Measurements from ENCODE around the gene GRM7.

The GRM7 gene

DNA sequence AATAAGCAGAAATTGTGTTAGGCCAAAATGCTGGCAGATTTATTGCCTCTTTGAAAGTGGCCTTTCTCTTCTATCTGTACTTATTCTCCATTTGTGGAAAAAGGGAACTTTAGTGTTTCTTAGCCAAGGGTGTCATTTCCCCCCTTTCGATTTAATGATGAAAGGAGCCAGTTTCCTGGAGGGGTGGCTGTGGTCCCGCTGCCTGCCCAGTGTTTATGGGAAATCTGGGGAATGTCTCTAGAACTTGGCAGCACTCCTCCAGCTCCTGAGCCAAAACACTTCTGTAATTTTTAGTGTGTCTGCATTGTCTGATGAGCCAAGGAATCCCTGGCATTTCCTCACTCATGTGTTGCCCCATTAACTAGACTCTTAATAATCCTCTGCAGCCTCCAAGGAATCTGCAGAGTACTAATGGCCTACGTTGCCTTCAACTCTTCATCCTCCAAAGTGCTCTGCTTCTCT, 448.8 kb downstream of the GRM7 start:
- Mint-ChIP-seq H3K27ac (no peak overlapping the region), H3K27me3 (peaks cover 5% of the 10 kb centered on the region), H3K9me3 (peaks cover 5% of the 10 kb centered on the region), H3K36me3 (ENCODE audit: low read depth) (no peaks in the 10 kb centered on the region), H3K4me3 (no peak overlapping the region), H3K4me1 (ENCODE audit: low read depth) (no peaks in the 10 kb centered on the region)

DNA sequence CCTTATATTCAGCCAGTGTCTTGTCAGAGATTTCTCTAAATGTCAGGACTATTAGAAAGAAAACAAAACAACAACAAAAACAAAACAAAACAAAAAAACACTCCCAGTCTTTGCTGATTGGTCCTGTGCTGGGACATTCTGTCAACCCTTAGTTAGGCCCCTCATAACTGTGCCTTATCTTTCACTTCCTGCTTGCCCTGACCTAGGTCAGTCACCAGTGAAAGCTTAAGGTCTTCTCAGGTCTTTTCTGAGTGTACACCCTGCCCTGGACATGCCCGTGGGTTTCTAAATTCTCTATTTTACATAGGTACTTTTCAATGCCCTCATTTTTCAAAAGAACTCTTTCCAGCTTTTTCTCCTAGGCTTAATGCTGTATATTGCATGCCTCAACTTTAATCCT, 454.1 kb downstream of the GRM7 start:
- Mint-ChIP-seq H3K4me3 (no peak overlapping the region), H3K36me3 (ENCODE audit: low read depth) (no peaks in the 10 kb centered on the region), H3K27ac (no peak overlapping the region), H3K4me1 (ENCODE audit: low read depth) (no peaks in the 10 kb centered on the region), H3K9me3 (peaks cover 8% of the 10 kb centered on the region), H3K27me3 (peaks cover 5% of the 10 kb centered on the region)

DNA sequence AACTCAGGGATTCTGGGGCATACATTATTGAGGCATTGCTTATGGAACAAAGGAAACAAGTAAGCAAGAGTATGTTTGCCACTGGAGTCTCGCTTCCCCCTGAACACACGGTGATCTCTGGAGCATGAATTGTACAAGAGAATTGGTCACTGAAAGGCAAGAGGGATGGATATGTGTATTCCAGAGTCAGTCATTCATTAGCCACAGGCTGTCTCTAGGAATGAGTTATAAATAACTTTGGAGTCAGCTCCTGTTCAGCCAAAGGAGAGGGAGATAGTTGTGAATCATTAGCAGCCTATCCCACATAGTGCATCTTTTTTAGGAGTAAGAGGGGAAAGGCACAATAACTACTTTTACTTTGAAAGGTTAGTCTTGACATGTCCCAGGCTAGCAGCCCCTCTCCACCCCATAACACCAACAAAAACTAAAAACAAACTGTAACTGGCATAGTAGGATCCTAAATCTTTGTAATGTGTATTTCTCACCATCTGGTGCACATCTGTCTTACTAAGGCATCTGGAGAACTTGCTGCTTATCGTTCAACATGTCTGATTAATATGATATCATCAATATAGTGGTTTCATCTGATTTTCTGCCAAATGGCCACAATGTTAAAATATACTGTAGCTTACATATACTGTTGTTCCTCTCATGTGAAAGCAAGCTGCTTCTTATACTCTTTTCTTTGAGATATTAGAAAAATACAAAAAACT, 462.2 kb downstream of the GRM7 start:
- H3K27me3 Mint-ChIP-seq = no peaks in the 10 kb centered on the region
- peaks cover 4% of the 10 kb centered on the region for H3K9me3 Mint-ChIP-seq
- H3K4me3 Mint-ChIP-seq = no peak overlapping the region
- H3K27ac Mint-ChIP-seq = no peak overlapping the region
- no peaks in the 10 kb centered on the region for H3K36me3 Mint-ChIP-seq (ENCODE audit: low read depth)
- H3K4me1 Mint-ChIP-seq (ENCODE audit: low read depth) = no peaks in the 10 kb centered on the region

DNA sequence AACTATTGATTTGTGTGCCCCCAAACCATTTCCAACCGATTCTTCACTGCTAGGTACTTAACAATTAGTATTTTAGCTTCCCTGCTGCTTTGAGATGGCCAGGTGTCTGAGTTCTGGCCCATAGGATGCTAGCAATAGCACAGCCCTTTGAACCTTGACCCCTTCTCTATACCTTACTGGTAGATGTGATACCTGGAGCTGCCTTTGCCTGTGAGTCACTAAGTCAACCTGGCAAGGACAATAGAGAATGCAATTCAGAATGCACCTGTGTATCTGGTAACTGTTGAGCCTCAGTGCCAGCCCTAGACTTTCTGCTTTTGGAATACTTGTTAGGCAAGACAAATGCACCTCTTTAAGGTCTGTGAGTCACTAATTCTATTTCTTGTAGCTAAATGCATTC, 467.4 kb downstream of the GRM7 start:
- Mint-ChIP-seq H3K27ac (no peak overlapping the region), H3K4me1 (ENCODE audit: low read depth) (no peaks in the 10 kb centered on the region), H3K36me3 (ENCODE audit: low read depth) (no peaks in the 10 kb centered on the region), H3K4me3 (no peak overlapping the region), H3K9me3 (no peaks in the 10 kb centered on the region), H3K27me3 (no peaks in the 10 kb centered on the region)

DNA sequence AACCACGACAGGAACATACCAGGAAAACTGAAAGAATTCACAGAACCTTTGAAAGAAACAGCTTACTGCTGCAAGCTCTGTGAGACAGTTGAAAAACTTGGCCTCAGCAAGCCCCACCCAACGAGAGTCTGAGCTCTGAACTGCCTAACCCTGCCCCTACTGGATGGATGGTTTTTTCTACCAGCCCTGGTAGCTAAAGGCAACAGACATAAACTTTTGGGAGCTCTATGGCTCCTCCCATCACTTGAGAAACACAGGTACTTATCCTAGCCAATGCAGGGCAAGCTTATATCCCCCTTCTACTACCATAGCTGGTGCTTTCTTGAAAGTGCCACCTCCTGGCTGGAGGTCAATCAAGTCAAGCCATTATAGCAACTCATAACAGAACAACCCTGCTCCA, 471.8 kb downstream of the GRM7 start:
- no peaks in the 10 kb centered on the region for H3K4me1 Mint-ChIP-seq (ENCODE audit: low read depth)
- H3K27ac Mint-ChIP-seq = no peak overlapping the region
- no peak overlapping the region for H3K4me3 Mint-ChIP-seq
- no peaks in the 10 kb centered on the region for H3K36me3 Mint-ChIP-seq (ENCODE audit: low read depth)
- no peaks in the 10 kb centered on the region for H3K27me3 Mint-ChIP-seq
- H3K9me3 Mint-ChIP-seq = peaks cover 19% of the 10 kb centered on the region

DNA sequence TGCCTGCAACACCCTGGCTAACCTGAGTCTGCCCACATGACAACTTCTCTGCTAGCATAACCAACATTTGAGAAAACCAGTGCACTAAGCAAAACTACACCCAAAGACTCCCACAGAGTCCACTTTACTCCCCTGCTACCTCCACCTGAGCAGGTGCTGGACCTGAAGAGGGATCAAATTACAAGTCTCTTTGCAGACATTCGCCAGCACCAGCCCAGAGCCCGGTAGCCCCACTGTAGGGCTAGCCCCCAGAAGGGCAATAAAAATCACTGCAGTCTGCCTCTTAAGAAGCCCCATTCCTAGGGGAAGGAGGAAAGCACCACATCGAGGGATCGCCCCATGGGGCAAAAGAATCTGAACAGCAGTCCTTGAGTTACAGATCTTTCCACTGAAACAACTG, 472.2 kb downstream of the GRM7 start:
- H3K27me3 Mint-ChIP-seq = no peaks in the 10 kb centered on the region
- H3K4me1 Mint-ChIP-seq (ENCODE audit: low read depth) = no peaks in the 10 kb centered on the region
- peaks cover 19% of the 10 kb centered on the region for H3K9me3 Mint-ChIP-seq
- H3K4me3 Mint-ChIP-seq = no peak overlapping the region
- no peak overlapping the region for H3K27ac Mint-ChIP-seq
- no peaks in the 10 kb centered on the region for H3K36me3 Mint-ChIP-seq (ENCODE audit: low read depth)

DNA sequence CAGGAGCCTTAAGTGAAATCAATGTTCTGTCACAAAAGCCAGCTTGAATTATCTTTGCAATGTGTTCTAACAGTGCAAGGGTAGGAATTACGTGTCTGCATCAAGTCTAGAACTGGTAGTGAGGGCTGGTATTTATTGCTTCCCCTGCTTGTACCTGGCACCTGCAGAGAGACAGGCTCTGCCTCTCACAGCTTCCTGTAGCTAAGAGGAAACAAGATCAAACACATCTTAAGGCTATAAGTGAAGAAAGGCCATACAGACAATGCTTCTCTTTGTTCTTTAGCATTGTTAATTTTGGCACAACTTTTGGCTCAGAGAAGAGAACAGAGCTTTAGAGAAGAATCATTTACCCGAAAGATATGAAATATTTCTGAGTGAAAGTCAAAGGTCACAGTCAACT, 479.9 kb downstream of the GRM7 start:
- H3K4me3 Mint-ChIP-seq = no peak overlapping the region
- no peaks in the 10 kb centered on the region for H3K36me3 Mint-ChIP-seq (ENCODE audit: low read depth)
- H3K4me1 Mint-ChIP-seq (ENCODE audit: low read depth) = no peaks in the 10 kb centered on the region
- H3K27ac Mint-ChIP-seq = no peak overlapping the region
- no peaks in the 10 kb centered on the region for H3K27me3 Mint-ChIP-seq
- peaks cover 13% of the 10 kb centered on the region for H3K9me3 Mint-ChIP-seq

DNA sequence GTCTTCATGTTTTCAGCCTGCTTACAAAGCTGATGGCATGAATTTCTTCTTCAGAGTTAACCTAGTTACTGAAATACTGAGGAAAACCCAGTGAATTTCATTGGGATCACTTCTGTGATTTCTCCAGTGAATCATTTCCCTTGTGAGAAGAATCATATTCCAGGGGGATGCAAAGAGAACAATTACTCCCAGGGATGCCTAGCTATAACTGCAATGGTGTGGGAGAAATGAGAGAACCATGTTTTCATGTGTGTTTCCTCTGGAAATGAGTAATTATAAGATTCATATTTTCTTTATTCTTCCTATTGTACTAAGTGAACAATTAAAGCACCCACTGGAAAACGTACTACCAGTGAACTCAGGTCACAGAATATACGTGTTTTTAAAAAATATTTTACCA, 485.4 kb downstream of the GRM7 start:
- H3K27me3 Mint-ChIP-seq = no peaks in the 10 kb centered on the region
- no peaks in the 10 kb centered on the region for H3K4me1 Mint-ChIP-seq (ENCODE audit: low read depth)
- H3K9me3 Mint-ChIP-seq = peaks cover 2% of the 10 kb centered on the region
- no peaks in the 10 kb centered on the region for H3K36me3 Mint-ChIP-seq (ENCODE audit: low read depth)
- no peak overlapping the region for H3K4me3 Mint-ChIP-seq
- H3K27ac Mint-ChIP-seq = no peak overlapping the region

DNA sequence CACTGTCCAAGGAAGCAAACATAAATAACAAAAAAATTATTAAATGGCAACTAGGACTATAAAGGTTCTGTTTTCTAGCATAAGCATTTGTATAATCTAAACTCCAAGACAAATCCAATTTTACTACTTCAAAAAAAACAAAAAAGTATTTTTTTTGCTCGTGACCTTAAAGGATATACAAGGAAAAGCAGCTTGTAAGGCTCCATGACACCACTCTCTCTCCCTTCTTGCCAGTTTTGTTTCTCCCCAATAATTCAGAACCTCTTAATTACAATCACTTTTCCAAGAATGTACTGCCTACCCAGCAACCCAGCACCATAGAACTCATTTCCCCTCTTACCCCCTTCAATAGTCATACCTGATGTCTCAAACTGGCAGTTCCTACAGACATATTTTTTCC, 496.2 kb downstream of the GRM7 start:
- no peaks in the 10 kb centered on the region for H3K4me1 Mint-ChIP-seq (ENCODE audit: low read depth)
- H3K27ac Mint-ChIP-seq = no peak overlapping the region
- H3K36me3 Mint-ChIP-seq (ENCODE audit: low read depth) = no peaks in the 10 kb centered on the region
- no peaks in the 10 kb centered on the region for H3K27me3 Mint-ChIP-seq
- no peaks in the 10 kb centered on the region for H3K9me3 Mint-ChIP-seq
- H3K4me3 Mint-ChIP-seq = no peak overlapping the region

DNA sequence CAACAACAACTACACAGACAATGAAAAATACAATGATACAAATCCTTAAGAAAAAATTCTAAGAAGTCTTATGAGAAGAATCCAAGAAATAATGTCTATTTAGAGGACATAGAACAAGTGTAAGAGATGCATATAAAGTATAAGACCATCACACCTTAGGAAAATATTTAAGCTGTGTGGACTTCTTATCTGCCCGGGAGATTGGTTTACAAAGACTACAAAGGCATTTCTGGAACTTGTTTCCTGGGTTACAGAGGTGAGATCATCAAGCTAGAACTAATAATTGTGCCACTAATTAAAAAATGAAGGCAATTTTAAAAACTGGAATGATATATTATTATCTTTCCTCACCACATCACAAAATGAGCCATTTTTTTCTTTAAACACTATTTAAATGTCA, 507.1 kb downstream of the GRM7 start:
- H3K4me1 Mint-ChIP-seq (ENCODE audit: low read depth) = no peaks in the 10 kb centered on the region
- H3K36me3 Mint-ChIP-seq (ENCODE audit: low read depth) = no peaks in the 10 kb centered on the region
- H3K4me3 Mint-ChIP-seq = no peak overlapping the region
- peaks cover 3% of the 10 kb centered on the region for H3K27me3 Mint-ChIP-seq
- peaks cover 3% of the 10 kb centered on the region for H3K9me3 Mint-ChIP-seq
- no peak overlapping the region for H3K27ac Mint-ChIP-seq

DNA sequence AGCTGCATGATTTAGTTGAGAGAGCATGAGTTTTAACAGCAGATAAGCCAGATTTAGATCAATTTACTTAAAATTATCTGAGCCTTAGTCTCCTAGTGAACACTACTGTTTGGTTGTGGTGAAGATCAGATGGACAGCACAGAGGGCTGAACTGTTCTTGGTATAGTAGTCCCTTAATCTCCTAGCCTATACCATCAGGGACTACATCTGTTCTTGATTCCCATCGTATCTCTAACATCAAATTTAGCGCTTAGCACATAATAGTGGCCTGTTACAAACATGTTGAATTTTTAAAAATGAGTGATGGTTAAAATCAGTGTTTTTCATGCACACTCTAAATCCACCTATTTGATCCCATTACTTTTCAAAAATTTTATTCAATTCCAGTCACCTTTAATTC, 507.7 kb downstream of the GRM7 start:
- peaks cover 3% of the 10 kb centered on the region for H3K9me3 Mint-ChIP-seq
- no peak overlapping the region for H3K27ac Mint-ChIP-seq
- no peaks in the 10 kb centered on the region for H3K4me1 Mint-ChIP-seq (ENCODE audit: low read depth)
- peaks cover 3% of the 10 kb centered on the region for H3K27me3 Mint-ChIP-seq
- H3K36me3 Mint-ChIP-seq (ENCODE audit: low read depth) = no peaks in the 10 kb centered on the region
- no peak overlapping the region for H3K4me3 Mint-ChIP-seq

DNA sequence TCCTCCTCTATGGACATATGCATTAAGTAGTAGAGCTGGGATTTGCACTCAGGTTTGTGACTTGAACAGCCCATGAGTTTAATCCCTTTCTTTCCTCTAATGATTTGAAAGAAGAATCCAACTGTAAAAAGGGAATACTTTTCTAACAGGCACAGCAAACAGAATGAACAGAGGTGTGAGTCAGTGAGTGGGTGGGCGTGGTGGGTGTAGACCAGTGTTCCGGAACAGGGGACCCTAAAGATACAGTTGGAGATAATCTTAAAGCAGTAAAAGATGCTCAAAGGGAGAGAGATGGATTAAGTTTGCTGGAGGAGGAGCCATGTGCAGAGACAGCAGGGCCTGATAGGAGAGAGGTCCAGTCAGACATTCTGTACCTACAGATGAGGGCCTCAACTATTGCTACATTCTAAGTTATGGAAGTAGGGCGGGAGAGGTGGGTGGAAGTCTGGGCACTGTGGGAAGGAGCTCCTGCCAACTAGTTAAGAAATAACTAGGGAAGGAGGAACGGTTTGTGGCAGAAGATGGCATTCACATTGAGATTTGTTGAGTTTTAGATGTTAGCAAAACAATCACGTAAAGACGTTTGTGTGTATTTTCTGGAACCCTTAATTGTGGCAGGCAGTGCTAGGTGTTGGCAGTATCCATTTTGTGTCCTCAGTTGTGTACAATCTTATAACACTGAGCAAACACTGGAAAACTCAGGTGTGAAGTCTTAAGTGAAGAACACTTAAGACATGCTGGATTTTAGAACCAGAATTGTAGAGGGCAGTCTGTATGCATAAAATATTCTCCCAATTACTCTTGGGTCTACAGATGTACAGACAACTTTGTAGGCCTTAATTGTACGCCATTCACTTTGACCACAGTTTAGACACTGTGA, 511.0 kb downstream of the GRM7 start:
- no peaks in the 10 kb centered on the region for H3K36me3 Mint-ChIP-seq (ENCODE audit: low read depth)
- peaks cover 3% of the 10 kb centered on the region for H3K9me3 Mint-ChIP-seq
- H3K27ac Mint-ChIP-seq = no peak overlapping the region
- H3K4me3 Mint-ChIP-seq = no peak overlapping the region
- no peaks in the 10 kb centered on the region for H3K4me1 Mint-ChIP-seq (ENCODE audit: low read depth)
- H3K27me3 Mint-ChIP-seq = no peaks in the 10 kb centered on the region

DNA sequence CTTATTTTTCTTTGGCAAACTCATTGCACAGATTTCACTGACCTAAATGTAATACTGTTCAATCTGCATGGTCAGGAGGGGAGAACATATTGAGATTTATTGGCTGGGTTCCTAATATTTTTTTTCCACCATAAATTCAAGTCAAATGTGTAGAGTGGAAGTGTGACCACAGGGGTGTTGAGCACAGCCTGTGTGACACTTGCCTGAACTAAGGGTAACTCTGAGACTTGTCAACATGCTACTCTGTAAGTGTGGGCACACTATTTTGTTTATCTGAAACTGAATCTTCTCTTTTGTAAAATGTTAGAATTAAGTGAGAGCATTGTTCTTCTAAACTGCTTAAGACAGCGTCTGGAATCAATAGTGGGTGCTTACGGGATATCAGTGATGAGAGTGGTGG, 516.2 kb downstream of the GRM7 start:
- H3K4me1 Mint-ChIP-seq (ENCODE audit: low read depth) = no peaks in the 10 kb centered on the region
- no peaks in the 10 kb centered on the region for H3K9me3 Mint-ChIP-seq
- H3K27me3 Mint-ChIP-seq = no peaks in the 10 kb centered on the region
- no peak overlapping the region for H3K4me3 Mint-ChIP-seq
- no peaks in the 10 kb centered on the region for H3K36me3 Mint-ChIP-seq (ENCODE audit: low read depth)
- H3K27ac Mint-ChIP-seq = no peak overlapping the region

DNA sequence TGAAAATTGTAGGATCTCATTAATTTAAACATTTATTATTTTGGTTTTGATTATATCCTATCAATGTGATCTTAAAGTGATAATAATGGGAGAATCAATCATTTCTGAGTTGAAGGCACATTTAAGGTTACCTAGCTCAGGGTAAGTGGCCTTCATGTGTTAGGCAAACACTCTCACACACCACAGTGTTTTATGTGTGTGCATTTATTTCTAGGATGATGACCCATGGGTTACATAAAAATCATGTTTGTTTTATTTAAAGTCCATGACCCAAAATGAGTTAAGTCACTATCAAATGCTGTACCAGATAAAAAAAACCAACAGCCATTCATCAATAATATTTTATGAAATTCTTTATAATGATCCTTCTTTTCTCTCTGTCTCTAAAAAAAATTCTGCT, 520.8 kb downstream of the GRM7 start:
- H3K36me3 Mint-ChIP-seq (ENCODE audit: low read depth) = no peaks in the 10 kb centered on the region
- H3K27me3 Mint-ChIP-seq = no peaks in the 10 kb centered on the region
- no peaks in the 10 kb centered on the region for H3K4me1 Mint-ChIP-seq (ENCODE audit: low read depth)
- H3K9me3 Mint-ChIP-seq = no peaks in the 10 kb centered on the region
- H3K4me3 Mint-ChIP-seq = no peak overlapping the region
- no peak overlapping the region for H3K27ac Mint-ChIP-seq

DNA sequence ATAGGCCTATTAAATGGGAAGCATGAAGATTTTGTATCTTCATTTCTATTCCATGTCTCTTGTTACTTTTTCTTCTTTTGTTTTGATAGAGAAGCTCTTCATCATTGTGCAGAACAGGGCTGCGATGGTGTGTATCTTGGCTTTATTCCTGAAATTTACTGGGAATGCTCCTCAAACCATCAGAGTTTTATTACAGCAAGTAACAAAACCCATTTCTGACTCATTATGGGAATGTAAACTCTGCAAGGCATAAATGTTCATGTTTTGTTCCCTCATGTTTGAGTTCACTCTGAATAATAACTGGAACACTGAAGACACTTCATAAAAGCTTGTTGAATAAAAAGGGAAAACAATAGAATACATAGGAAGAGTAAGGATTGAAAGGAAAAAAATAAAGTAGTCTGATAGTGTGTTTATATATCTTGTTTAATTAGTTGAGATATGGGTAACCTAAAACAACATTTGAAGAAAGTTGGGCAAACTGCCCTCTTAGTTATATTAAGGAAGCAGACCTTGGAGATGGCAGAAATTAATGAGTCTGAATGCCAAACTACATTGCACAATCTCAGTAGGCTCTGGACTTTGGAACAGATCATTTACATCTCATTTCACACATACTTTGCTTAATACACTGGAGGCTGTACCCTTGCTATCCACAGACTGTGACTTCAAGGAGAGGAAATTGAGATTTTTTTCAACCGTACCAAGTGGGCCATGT, 521.5 kb downstream of the GRM7 start:
- Mint-ChIP-seq H3K9me3 (no peaks in the 10 kb centered on the region), H3K27ac (no peak overlapping the region), H3K36me3 (ENCODE audit: low read depth) (no peaks in the 10 kb centered on the region), H3K4me3 (no peak overlapping the region), H3K27me3 (no peaks in the 10 kb centered on the region), H3K4me1 (ENCODE audit: low read depth) (no peaks in the 10 kb centered on the region)
